PFSK-1 (cell line): ENCODE measurements around the gene PRICKLE3.

Experiments used
- FOXP2 ChIP-seq: optimal IDR thresholded peaks from 2 replicates; pipeline ENCODE3; 2011; ENCODE audit warnings: borderline replicate concordance, control low read depth, inconsistent platforms; ENCODE audit not compliant: insufficient read depth; ENCODE audit errors: extremely low read length, extremely low read depth
- POLR2AphosphoS5 ChIP-seq: IDR thresholded peaks from 2 replicates; pipeline ENCODE4 v1.6.1; 2012; ENCODE audit warnings: low read depth, mild to moderate bottlenecking, control low read depth, low read length, moderate library complexity
- SIN3A ChIP-seq: IDR thresholded peaks from 2 replicates; pipeline ENCODE4 v1.6.1; 2012; ENCODE audit warnings: mild to moderate bottlenecking, low read length, moderate library complexity, borderline replicate concordance; ENCODE audit not compliant: insufficient read depth
- TAF1 ChIP-seq: IDR thresholded peaks from 2 replicates; pipeline ENCODE4 v1.6.1; 2012; ENCODE audit warnings: low read length, control low read depth, borderline replicate concordance; ENCODE audit not compliant: insufficient read depth
- TF ChIP-seq, protein P1 (sequence below), 2 experiments: IDR thresholded peaks; 2 replicates each; pipeline versions ENCODE4 v1.6.1 to v1.8.0; 2011 to 2012; ENCODE audit warnings: low read depth in 2 of 2, low read length in 2 of 2, control low read depth in 1 of 2, inconsistent platforms in 1 of 2, mild to moderate bottlenecking in 1 of 2, moderate library complexity in 1 of 2; ENCODE audit not compliant: insufficient read depth in 1 of 2

PRICKLE3 gene

GRCh38 chrX:49197543-49198087, 11.4 kb upstream of the PRICKLE3 start:
- TF ChIP-seq FOXP2 (no peak), POLR2AphosphoS5 (no peak), SIN3A (no peak), TAF1 (no peak)
- TF ChIP-seq, protein P1, sequence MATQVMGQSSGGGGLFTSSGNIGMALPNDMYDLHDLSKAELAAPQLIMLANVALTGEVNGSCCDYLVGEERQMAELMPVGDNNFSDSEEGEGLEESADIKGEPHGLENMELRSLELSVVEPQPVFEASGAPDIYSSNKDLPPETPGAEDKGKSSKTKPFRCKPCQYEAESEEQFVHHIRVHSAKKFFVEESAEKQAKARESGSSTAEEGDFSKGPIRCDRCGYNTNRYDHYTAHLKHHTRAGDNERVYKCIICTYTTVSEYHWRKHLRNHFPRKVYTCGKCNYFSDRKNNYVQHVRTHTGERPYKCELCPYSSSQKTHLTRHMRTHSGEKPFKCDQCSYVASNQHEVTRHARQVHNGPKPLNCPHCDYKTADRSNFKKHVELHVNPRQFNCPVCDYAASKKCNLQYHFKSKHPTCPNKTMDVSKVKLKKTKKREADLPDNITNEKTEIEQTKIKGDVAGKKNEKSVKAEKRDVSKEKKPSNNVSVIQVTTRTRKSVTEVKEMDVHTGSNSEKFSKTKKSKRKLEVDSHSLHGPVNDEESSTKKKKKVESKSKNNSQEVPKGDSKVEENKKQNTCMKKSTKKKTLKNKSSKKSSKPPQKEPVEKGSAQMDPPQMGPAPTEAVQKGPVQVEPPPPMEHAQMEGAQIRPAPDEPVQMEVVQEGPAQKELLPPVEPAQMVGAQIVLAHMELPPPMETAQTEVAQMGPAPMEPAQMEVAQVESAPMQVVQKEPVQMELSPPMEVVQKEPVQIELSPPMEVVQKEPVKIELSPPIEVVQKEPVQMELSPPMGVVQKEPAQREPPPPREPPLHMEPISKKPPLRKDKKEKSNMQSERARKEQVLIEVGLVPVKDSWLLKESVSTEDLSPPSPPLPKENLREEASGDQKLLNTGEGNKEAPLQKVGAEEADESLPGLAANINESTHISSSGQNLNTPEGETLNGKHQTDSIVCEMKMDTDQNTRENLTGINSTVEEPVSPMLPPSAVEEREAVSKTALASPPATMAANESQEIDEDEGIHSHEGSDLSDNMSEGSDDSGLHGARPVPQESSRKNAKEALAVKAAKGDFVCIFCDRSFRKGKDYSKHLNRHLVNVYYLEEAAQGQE (IDR thresholded peaks at IDR 0.05; ENCODE audit: insufficient read depth in 1 of 2, low read depth in 2 of 2, low read length in 2 of 2): no peak

DNA sequence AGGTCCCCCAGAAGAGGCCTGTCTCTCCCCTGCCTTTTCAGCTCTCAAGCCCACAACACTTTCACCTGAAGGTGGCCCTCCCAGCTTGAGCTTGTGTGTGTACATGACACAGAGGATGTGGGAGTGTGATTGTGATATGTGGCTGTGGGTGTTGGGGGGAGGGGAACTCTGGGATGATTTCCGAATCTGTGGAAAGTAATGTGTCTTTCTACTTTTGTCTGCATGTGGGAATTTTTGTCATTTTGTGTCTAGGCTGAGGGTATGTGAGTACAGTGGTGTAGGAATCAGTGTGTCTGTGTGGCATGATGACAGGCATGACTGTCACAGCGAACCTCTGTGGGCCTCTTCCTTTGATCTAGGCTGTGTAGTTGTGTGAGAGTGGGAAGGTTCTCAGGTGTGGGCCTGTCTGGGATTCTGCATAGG, 7.4 kb upstream of the PRICKLE3 start:
- TF ChIP-seq, protein P1 (IDR thresholded peaks at IDR 0.05; ENCODE audit: insufficient read depth in 1 of 2, low read depth in 2 of 2, low read length in 2 of 2): no peak
- no peak for TF ChIP-seq SIN3A
- no peak for TF ChIP-seq POLR2AphosphoS5
- no peak for TF ChIP-seq TAF1
- no peak for TF ChIP-seq FOXP2

DNA sequence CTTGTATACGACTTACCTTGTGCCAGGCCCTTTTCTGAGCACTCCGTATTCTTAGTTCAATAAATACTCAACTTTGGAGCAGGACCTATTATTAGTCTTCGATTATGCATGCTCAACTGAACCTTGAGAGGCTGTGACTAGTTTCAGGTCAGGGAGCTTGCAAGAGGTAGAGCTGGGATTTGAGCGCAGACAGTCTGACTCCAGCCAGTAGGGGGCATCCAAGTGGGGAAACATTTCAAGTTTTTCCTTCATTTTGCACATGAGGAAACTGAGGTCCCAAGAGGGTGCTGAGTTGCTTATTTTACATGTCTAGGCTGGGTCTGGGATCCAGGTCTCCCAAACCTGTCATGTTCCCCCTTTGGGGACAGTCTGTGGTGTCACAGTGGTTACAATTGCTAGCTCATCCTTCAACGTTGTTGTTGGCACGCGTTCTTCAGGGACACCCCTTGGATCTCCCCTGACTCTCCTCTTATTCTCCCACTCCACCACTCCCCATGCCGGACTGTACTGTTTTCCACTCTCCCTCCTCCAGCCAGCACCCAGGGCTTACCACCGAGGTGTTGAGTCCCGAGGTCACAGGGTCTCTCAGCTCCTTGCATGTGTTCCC, 6.7 kb upstream of the PRICKLE3 start:
- TF ChIP-seq POLR2AphosphoS5 (no peak), TAF1 (no peak), FOXP2 (no peak), SIN3A (no peak)
- TF ChIP-seq, protein P1 (IDR thresholded peaks at IDR 0.05; ENCODE audit: insufficient read depth in 1 of 2, low read depth in 2 of 2, low read length in 2 of 2): no peak

DNA sequence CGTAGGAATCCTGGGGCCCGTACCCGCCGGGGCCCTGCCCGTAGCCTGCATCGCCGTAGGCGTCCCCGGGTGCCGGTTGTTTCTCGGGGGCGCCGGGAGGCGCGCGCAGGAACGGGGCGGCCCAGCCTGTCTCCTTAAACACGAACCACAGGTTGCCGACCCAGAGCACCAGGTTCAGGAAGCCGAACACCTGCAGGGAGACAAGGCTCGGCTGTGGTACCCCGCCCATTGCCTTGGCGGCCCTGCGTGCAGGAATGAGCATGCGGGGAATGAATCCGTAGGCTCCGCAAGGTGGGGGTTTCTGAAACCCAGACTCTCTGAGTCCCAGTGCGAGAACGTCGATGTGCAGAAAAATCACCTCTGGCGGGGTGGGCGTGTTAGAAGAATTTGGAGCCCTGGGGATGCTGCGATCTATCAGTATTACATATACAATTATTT, 5.4 kb upstream of the PRICKLE3 start:
- TF ChIP-seq FOXP2 (no peak), SIN3A (no peak), POLR2AphosphoS5 (no peak), TAF1 (no peak)
- TF ChIP-seq, protein P1 (IDR thresholded peaks at IDR 0.05; ENCODE audit: insufficient read depth in 1 of 2, low read depth in 2 of 2, low read length in 2 of 2): no peak
